SK-N-SH (cell line): Measurements from ENCODE around the gene PIK3R1. TPM values are rescaled to one million over a fixed set of nuclear protein-coding genes. Genes with fewer than 3 reads are reported as not detected.

Experiments
- CTCF ChIA-PET: fragments of 300-600, 350-600 bp; formaldehyde crosslinking; extraction: SDS; loops from one replicate; lab custom pipeline; 2021; lab: Yijun Ruan, JAX
- POLR2A ChIA-PET: fragments of 350-600 bp; sonication (Branson Sonifier 250); formaldehyde crosslinking; extraction: SDS; loops from one replicate; lab custom pipeline; 2020; ENCODE audit warnings: antibody characterized with exemption, inconsistent platforms; lab: Yijun Ruan, JAX
- DNase-seq: peaks from one replicate; pipeline ENCODE4 v3.0.0; 2012
- H2AFZ ChIP-seq: fragments of 200-600 bp; sonication (generic); 2 replicates; pipeline ENCODE4 v1.8.1; 2016; ENCODE audit warnings: antibody characterized with exemption, mild to moderate bottlenecking, low read depth
- H3F3A ChIP-seq: fragments of 200-600 bp; sonication (generic); replicated peaks from 2 replicates; pipeline ENCODE3; 2016; ENCODE audit warnings: antibody characterized with exemption, mild to moderate bottlenecking; ENCODE audit not compliant: insufficient read depth
- H3K27ac ChIP-seq, 2 experiments: fragments of 200-500 bp in 1 of 2; fragments of 200-600 bp in 1 of 2; sonication (Bioruptor generic) in 1 of 2; sonication (generic), shearing (Covaris generic) in 1 of 2; 2 replicates each; pipeline versions ENCODE4 v1.5.1 to v1.6.1; 2014 to 2016; ENCODE audit warnings: low read depth in 2 of 2, inconsistent platforms in 1 of 2, low read length in 1 of 2, mild to moderate bottlenecking in 1 of 2, mixed read lengths in 1 of 2
- H3K27me3 ChIP-seq: fragments of 200-600 bp; sonication (generic), shearing (Covaris generic); 2 replicates; pipeline ENCODE4 v1.6.1; 2016; ENCODE audit warnings: mixed run types; ENCODE audit not compliant: insufficient read depth
- H3K36me3 ChIP-seq, 2 experiments: fragments of 200-500 bp in 1 of 2; fragments of 200-600 bp in 1 of 2; sonication (Bioruptor generic) in 1 of 2; sonication (generic) in 1 of 2; replicated peaks in 1 of 2; 2 replicates each; pipeline versions ENCODE3 to v1.5.1; 2014 to 2016; ENCODE audit warnings: low read length in 1 of 2, mild to moderate bottlenecking in 1 of 2; ENCODE audit not compliant: insufficient read depth in 2 of 2, control insufficient read depth in 1 of 2
- H3K4me1 ChIP-seq, 2 experiments: fragments of 200-500 bp in 1 of 2; fragments of 200-600 bp in 1 of 2; sonication (Bioruptor generic) in 1 of 2; sonication (generic), shearing (Covaris generic) in 1 of 2; 2 replicates each; pipeline versions ENCODE4 v1.5.1 to v1.6.1; 2014 to 2016; ENCODE audit warnings: low read depth in 1 of 2, low read length in 1 of 2, mixed run types in 1 of 2; ENCODE audit not compliant: insufficient read depth in 2 of 2, control insufficient read depth in 1 of 2
- H3K4me2 ChIP-seq: fragments of 200-600 bp; sonication (generic), shearing (Covaris generic); 2 replicates; pipeline ENCODE4 v1.6.1; 2017; ENCODE audit warnings: mixed run types
- H3K4me3 ChIP-seq, 2 experiments: fragments of 200-500 bp in 1 of 2; fragments of 200-600 bp in 1 of 2; sonication (Bioruptor generic) in 1 of 2; sonication (generic), shearing (Covaris generic) in 1 of 2; 2 replicates each; pipeline versions ENCODE4 v1.5.1 to v1.8.1; 2014 to 2016; ENCODE audit warnings: low read depth in 2 of 2, inconsistent platforms in 1 of 2, low read length in 1 of 2, mild to moderate bottlenecking in 1 of 2, mixed read lengths in 1 of 2, moderate library complexity in 1 of 2
- H3K79me2 ChIP-seq: fragments of 200-600 bp; sonication (generic); 2 replicates; pipeline ENCODE4 v1.8.1; 2017; ENCODE audit warnings: mild to moderate bottlenecking; ENCODE audit not compliant: insufficient read depth
- H3K9ac ChIP-seq: fragments of 200-600 bp; sonication (generic); 2 replicates; pipeline ENCODE4 v1.6.1; 2017; ENCODE audit warnings: mixed run types
- H3K9me2 ChIP-seq: fragments of 200-600 bp; sonication (generic); 2 replicates; pipeline ENCODE4 v1.6.1; 2017; ENCODE audit warnings: mixed run types
- H3K9me3 ChIP-seq: fragments of 200-600 bp; sonication (generic); 2 replicates; pipeline ENCODE4 v1.6.1; 2017; ENCODE audit warnings: mixed run types, mild to moderate bottlenecking, moderate library complexity
- H4K20me1 ChIP-seq: fragments of 200-600 bp; sonication (generic); 2 replicates; pipeline ENCODE4 v1.6.1; 2017; ENCODE audit warnings: mild to moderate bottlenecking, mixed run types; ENCODE audit not compliant: insufficient read depth
- CTCF ChIP-seq: fragments of 200-600 bp; sonication (generic); IDR thresholded peaks from 2 replicates; pipeline ENCODE4 v1.6.1; 2017; ENCODE audit warnings: antibody characterized with exemption, mild to moderate bottlenecking, moderate library complexity
- FOSL2 ChIP-seq: IDR thresholded peaks from 2 replicates; pipeline ENCODE4 v1.4.0; 2012; ENCODE audit warnings: low read depth, mild to moderate bottlenecking, moderate library complexity, borderline replicate concordance
- GATA2 ChIP-seq: sonication (generic); formaldehyde crosslinking; IDR thresholded peaks from 2 replicates; pipeline ENCODE4 v1.5.0; 2020; ENCODE audit warnings: mild to moderate bottlenecking, missing genetic modification reagents
- JUND ChIP-seq: IDR thresholded peaks from 2 replicates; pipeline ENCODE4 v1.4.0; 2012
- NFIC ChIP-seq: IDR thresholded peaks from 2 replicates; pipeline ENCODE4 v1.4.0; 2012; ENCODE audit warnings: borderline replicate concordance
- SIN3A ChIP-seq: IDR thresholded peaks from 2 replicates; pipeline ENCODE4 v1.6.1; 2012; ENCODE audit warnings: low read depth, mild to moderate bottlenecking, low read length, moderate library complexity, borderline replicate concordance
- WGBS: methylation state at CpG from one replicate; pipeline ENCODE4 v1.1.6; 2017; ENCODE audit warnings: low lambda C conversion rate; 5-methylcytosine and 5-hydroxymethylcytosine counted together
- polyA plus RNA-seq, 3 experiments: library from polyadenylated mRNA; depleted of rRNA; stranded (reverse); fragments of >200 nt; gene quantifications; 2 replicates each; pipeline ENCODE4 v1.2.3, GENCODE V29; 2012
- TF ChIP-seq, protein P1 (sequence below): IDR thresholded peaks from 2 replicates; pipeline ENCODE4; 2012

Gene PIK3R1
- polyA plus RNA-seq, 1 of the 3 experiments (the other 2 are of a cell fraction), result 2.0 TPM

DNA sequence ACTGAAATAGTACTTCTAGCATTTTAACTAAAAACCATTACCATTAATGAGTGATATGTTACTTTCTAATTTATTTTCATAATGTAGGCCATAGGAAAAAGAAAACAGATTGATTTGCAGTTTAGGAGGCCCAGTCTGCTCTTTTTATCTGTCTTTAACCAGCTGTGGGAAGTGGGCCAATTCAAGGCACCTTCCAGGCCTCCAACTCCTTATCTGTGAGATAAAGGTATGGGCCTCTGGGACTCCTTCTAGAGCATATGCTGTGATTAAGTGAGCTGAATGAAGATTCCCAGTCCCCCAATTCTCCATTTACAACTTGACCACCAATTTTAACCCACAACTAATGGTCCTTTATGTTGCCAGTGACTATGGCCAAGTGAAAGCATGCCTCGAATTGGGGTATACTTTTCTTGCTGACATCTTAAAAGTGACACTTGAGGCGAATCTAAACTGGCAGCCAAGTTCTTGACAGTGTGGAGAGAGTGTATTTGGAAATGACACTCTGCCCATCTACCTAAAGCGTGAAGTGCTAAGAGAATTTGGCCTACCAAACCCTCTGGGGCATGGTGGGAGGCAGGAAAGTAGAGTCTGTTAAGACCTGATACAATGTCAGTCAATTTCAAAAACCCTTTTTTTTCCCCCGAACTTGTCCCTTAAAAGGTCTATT lies 88.3 kb downstream of the PIK3R1 start:
- peaks cover 0 to 17% of the 10 kb centered on the region in 2 experiments for H3K36me3 ChIP-seq
- no peak overlapping the region for H3K4me2 ChIP-seq
- ChIA-PET CTCF (interaction anchor here (1.2 to 1.7 kb wide), 3 partner anchors 11 to 17 kb away, joined by 3 to 7 read pairs (median 5); no protein-coding TSS in a partner anchor), POLR2A (no interaction called here)
- no peaks in the 10 kb centered on the region for H3K79me2 ChIP-seq
- no peaks in the 10 kb centered on the region for H4K20me1 ChIP-seq
- peak overlapping the region in 1 of 2 experiments; percentile 60; a peak in 2 of 4 replicates for H3K27ac ChIP-seq
- H3K4me3 ChIP-seq, result no peak overlapping the region
- H3K4me1 ChIP-seq, result peaks cover 0 to 16% of the 10 kb centered on the region in 2 experiments; a peak in 2 of 4 replicates
- 96% methylated on average over 4 of the region's 4 CpGs for WGBS
- H3K9me3 ChIP-seq, result no peaks in the 10 kb centered on the region
- H3K27me3 ChIP-seq, result no peaks in the 10 kb centered on the region
- no peak overlapping the region for H2AFZ ChIP-seq
- H3K9me2 ChIP-seq, result no peaks in the 10 kb centered on the region
- TF ChIP-seq SIN3A (no peak), CTCF (no peak), JUND (no peak), GATA2 (CRISPR knock-in tag) (peak; percentile 61; the same call in 1 of the 2 replicates), FOSL2 (no peak)
- no peak for DNase-seq
- no peaks in the 10 kb centered on the region for H3F3A ChIP-seq
- H3K9ac ChIP-seq, result no peak overlapping the region

GRCh38 chr5:68304421-68305052 lies 89.0 kb downstream of the PIK3R1 start:
- Histone ChIP-seq H3K4me1 (peaks cover 0 to 16% of the 10 kb centered on the region in 2 experiments; a peak in 2 of 4 replicates), H3F3A (no peaks in the 10 kb centered on the region), H3K4me3 (no peak overlapping the region), H3K9ac (no peak overlapping the region), H3K9me3 (no peaks in the 10 kb centered on the region), H3K27me3 (no peaks in the 10 kb centered on the region), H4K20me1 (no peaks in the 10 kb centered on the region), H3K9me2 (no peaks in the 10 kb centered on the region), H3K27ac (peak overlapping the region in 1 of 2 experiments; percentile 60; a peak in 1 of 4 replicates), H2AFZ (no peak overlapping the region), H3K79me2 (no peaks in the 10 kb centered on the region), H3K36me3 (peaks cover 0 to 10% of the 10 kb centered on the region in 2 experiments), H3K4me2 (no peak overlapping the region)
- TF ChIP-seq NFIC, result no peak
- TF ChIP-seq, protein P1, sequence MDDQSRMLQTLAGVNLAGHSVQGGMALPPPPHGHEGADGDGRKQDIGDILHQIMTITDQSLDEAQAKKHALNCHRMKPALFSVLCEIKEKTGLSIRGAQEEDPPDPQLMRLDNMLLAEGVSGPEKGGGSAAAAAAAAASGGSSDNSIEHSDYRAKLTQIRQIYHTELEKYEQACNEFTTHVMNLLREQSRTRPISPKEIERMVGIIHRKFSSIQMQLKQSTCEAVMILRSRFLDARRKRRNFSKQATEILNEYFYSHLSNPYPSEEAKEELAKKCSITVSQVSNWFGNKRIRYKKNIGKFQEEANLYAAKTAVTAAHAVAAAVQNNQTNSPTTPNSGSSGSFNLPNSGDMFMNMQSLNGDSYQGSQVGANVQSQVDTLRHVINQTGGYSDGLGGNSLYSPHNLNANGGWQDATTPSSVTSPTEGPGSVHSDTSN, result peak; percentile 60
- 59% methylated on average over 3 of the region's 3 CpGs for WGBS
- ChIA-PET CTCF (interaction anchor here (1.3 kb wide), 1 partner anchor 18 kb away, joined by 3 read pairs; no protein-coding TSS in a partner anchor), POLR2A (no interaction called here)
- no peak for DNase-seq
